Endodermal cell (in vitro differentiated cells): ENCODE results near the gene LDHB. TPM values are rescaled to one million over a fixed set of nuclear protein-coding genes. Genes with fewer than 3 reads are reported as not detected.
"Not testable (repeated sequence)": the region's sequence is repeated elsewhere in the genome, so short reads cannot be mapped to it uniquely, and the experiment has no call there.

Experiments
- DNase-seq: peaks from one replicate; pipeline ENCODE4 v3.0.0-alpha.2; 2017
- H3K27ac ChIP-seq: 2 replicates; pipeline ENCODE4 v1.5.1; 2013; ENCODE audit warnings: mild to moderate bottlenecking, low read depth, low read length, moderate library complexity
- H3K27me3 ChIP-seq: 2 replicates; pipeline ENCODE4 v1.6.1; 2013; ENCODE audit warnings: mild to moderate bottlenecking, low read length, moderate library complexity; ENCODE audit not compliant: insufficient read depth, control insufficient read depth, poor library complexity, severe bottlenecking
- H3K36me3 ChIP-seq: 2 replicates; pipeline ENCODE4 v1.7.0; 2013; ENCODE audit warnings: mild to moderate bottlenecking, low read length, moderate library complexity; ENCODE audit not compliant: control insufficient read depth, insufficient read depth
- H3K4me1 ChIP-seq: one replicate; pipeline ENCODE4 v1.7.0; 2013; ENCODE audit warnings: low read length; ENCODE audit not compliant: control insufficient read depth, insufficient read depth
- H3K4me3 ChIP-seq: 2 replicates; pipeline ENCODE4 v1.5.1; 2013; ENCODE audit warnings: mild to moderate bottlenecking, low read length, moderate library complexity
- H3K9ac ChIP-seq: 2 replicates; pipeline ENCODE4 v1.6.1; 2013; ENCODE audit warnings: mild to moderate bottlenecking, low read length, moderate library complexity; ENCODE audit not compliant: poor library complexity, severe bottlenecking; ENCODE audit errors: extremely low read depth
- H3K9me3 ChIP-seq: 2 replicates; pipeline ENCODE4 v1.6.1; 2013; ENCODE audit warnings: mild to moderate bottlenecking, low read length, moderate library complexity; ENCODE audit not compliant: control insufficient read depth
- H3K27ac Mint-ChIP-seq: 2 replicates; pipeline ENCODE4 v1.8.0; 2020; ENCODE audit warnings: mixed read lengths
- H3K27me3 Mint-ChIP-seq: 2 replicates; pipeline ENCODE4 v1.8.0; 2021; ENCODE audit warnings: mild to moderate bottlenecking, mixed read lengths; ENCODE audit not compliant: insufficient read depth
- H3K36me3 Mint-ChIP-seq: 2 replicates; pipeline ENCODE4 v1.8.0; 2020; ENCODE audit warnings: low read depth, mixed read lengths
- H3K4me1 Mint-ChIP-seq: 2 replicates; pipeline ENCODE4 v1.8.0; 2020; ENCODE audit warnings: mixed read lengths
- H3K4me3 Mint-ChIP-seq: 2 replicates; pipeline ENCODE4 v1.8.0; 2020; ENCODE audit warnings: mild to moderate bottlenecking, moderate library complexity, mixed read lengths
- H3K9me3 Mint-ChIP-seq: 2 replicates; pipeline ENCODE4 v1.8.0; 2020; ENCODE audit warnings: mild to moderate bottlenecking, mixed read lengths
- CTCF ChIP-seq: fragments of 200-600 bp; sonication (generic); conservative IDR thresholded peaks from 2 replicates; pipeline ENCODE4 v1.5.0; 2021; ENCODE audit warnings: antibody characterized with exemption, mild to moderate bottlenecking
- WGBS, 2 experiments: methylation state at CpG; one replicate each; pipeline versions ENCODE4 v1.1.5 to v1.1.7; 2013; ENCODE audit warnings: missing lambda C conversion rate in 2 of 2, mixed read lengths in 1 of 2; ENCODE audit not compliant: insufficient coverage in 1 of 2, insufficient read length in 1 of 2; 5-methylcytosine and 5-hydroxymethylcytosine counted together
- total RNA-seq, 2 donors: library from RNA; stranded (reverse); fragmentation: NEBNext Ultra II Directional in 1 of 2; extraction: Animal tissue kit (Norgen Biotek cat#: 25700) in 1 of 2; gene quantifications; 2 replicates in 1 of 2; 3 replicates in 1 of 2; pipeline ENCODE4 v1.2.1, GENCODE V29; 2021

The LDHB gene
- total RNA-seq, 2 donors from 2014 or later = 917 to 1,694 TPM

- H3K36me3 ChIP-seq = no peaks in the 10 kb centered on the region
- peaks cover 38% of the 10 kb centered on the region for H3K27me3 Mint-ChIP-seq
- peaks cover 5% of the 10 kb centered on the region for H3K4me1 ChIP-seq
- peaks cover 20% of the 10 kb centered on the region for H3K27me3 ChIP-seq
- H3K9me3 Mint-ChIP-seq = no peaks in the 10 kb centered on the region
- no peaks in the 10 kb centered on the region for H3K9me3 ChIP-seq
- no peak overlapping the region for H3K9ac ChIP-seq
- WGBS, 2 experiments = 100% methylated on average over 4 of the region's 4 CpGs; no CpG with 5 or more reads in 1 of the 2 experiments
- DNase-seq = no peak
- no peak overlapping the region for H3K4me3 ChIP-seq
- H3K27ac ChIP-seq = no peak overlapping the region
- peaks cover 29% of the 10 kb centered on the region for H3K4me1 Mint-ChIP-seq
- H3K36me3 Mint-ChIP-seq = no peaks in the 10 kb centered on the region
- no peak overlapping the region for H3K27ac Mint-ChIP-seq
- no peak overlapping the region for H3K4me3 Mint-ChIP-seq
- no peak for TF ChIP-seq CTCF
Measured at GRCh38 chr12:21598651-21599050, 59.0 kb downstream of the LDHB start.

- not testable (repeated sequence) for H3K27ac ChIP-seq, H3K4me1 ChIP-seq, H3K4me3 ChIP-seq, H3K36me3 ChIP-seq, H3K27me3 ChIP-seq, H3K36me3 Mint-ChIP-seq, H3K9ac ChIP-seq, H3K4me3 Mint-ChIP-seq
- DNase-seq = peak; percentile 71
- peaks cover 19% of the 10 kb centered on the region for H3K4me1 Mint-ChIP-seq
- H3K9me3 ChIP-seq = peaks cover 12% of the 10 kb centered on the region
- peaks cover 15% of the 10 kb centered on the region for H3K9me3 Mint-ChIP-seq
- peaks cover 19% of the 10 kb centered on the region for H3K27me3 Mint-ChIP-seq
- H3K27ac Mint-ChIP-seq = peak overlapping the region; percentile 22
Measured at GRCh38 chr12:21595356-21595755, 62.3 kb downstream of the LDHB start.

- Histone ChIP-seq H3K36me3 (no peaks in the 10 kb centered on the region), H3K9me3 (no peaks in the 10 kb centered on the region), H3K27ac (no peak overlapping the region), H3K9ac (no peak overlapping the region), H3K4me1 (no peaks in the 10 kb centered on the region), H3K4me3 (no peak overlapping the region), H3K27me3 (no peaks in the 10 kb centered on the region)
- DNase-seq = no peak
- WGBS, 2 experiments = 95% methylated on average over 3 of the region's 3 CpGs; no CpG with 5 or more reads in 1 of the 2 experiments
- Mint-ChIP-seq H3K36me3 (no peaks in the 10 kb centered on the region), H3K27me3 (peaks cover 2% of the 10 kb centered on the region), H3K27ac (no peak overlapping the region), H3K9me3 (no peaks in the 10 kb centered on the region), H3K4me1 (no peaks in the 10 kb centered on the region), H3K4me3 (no peak overlapping the region)
- no peak for TF ChIP-seq CTCF
Measured at GRCh38 chr12:21585485-21585884, 72.2 kb downstream of the LDHB start.

Other genes with a start within 250 kb of the LDHB start
- gene PYROXD1, start 220.2 kb downstream of the LDHB start, total RNA-seq = 1 to 10 TPM; 3.8 to 8.1 TPM
- 10 to 100 TPM; 39.8 to 66.5 TPM for gene RECQL, start 156.2 kb downstream of the LDHB start, total RNA-seq
- gene GOLT1B, start 156.1 kb downstream of the LDHB start, total RNA-seq = 10 to 100 TPM; 38.2 to 67.2 TPM
- gene SPX, start 131.5 kb downstream of the LDHB start, total RNA-seq = under 1 TPM; 0.38 to 0.48 TPM
- gene GYS2, start 53.0 kb downstream of the LDHB start, total RNA-seq = not detected
- 1 to 10 TPM in 1 of 2 donors, under 1 TPM in 1; 0.84 to 2.7 TPM for gene KCNJ8, start 116.9 kb upstream of the LDHB start, total RNA-seq